Liver (tissue), 9 donors: Measurements from ENCODE around the gene RTN4R. TPM values are rescaled to one million over a fixed set of nuclear protein-coding genes. Genes with fewer than 3 reads are reported as not detected.

ENCODE experiments used
- DNase-seq: peaks from one replicate; pipeline ENCODE4 v3.0.0-alpha.2; 2017; ENCODE audit warnings: low spot score
- H3K27ac ChIP-seq, 2 donors: one replicate each; pipeline ENCODE4 v1.7.0; 2013; ENCODE audit warnings: inconsistent platforms in 2 of 2, low read length in 2 of 2, control low read depth in 1 of 2, low read depth in 1 of 2, mild to moderate bottlenecking in 1 of 2
- H3K27me3 ChIP-seq, 4 donors: one replicate each; pipeline versions ENCODE4 v1.6.1 to v1.7.0; 2013; ENCODE audit warnings: low read length in 3 of 4, inconsistent platforms in 1 of 4, mild to moderate bottlenecking in 1 of 4, moderate library complexity in 1 of 4; ENCODE audit not compliant: control insufficient read depth in 4 of 4, insufficient read depth in 4 of 4
- H3K36me3 ChIP-seq, 4 donors: one replicate each; pipeline versions ENCODE4 v1.6.1 to v1.7.0; 2013; ENCODE audit warnings: low read length in 3 of 4, mild to moderate bottlenecking in 3 of 4, low read depth in 1 of 4, moderate library complexity in 1 of 4; ENCODE audit not compliant: control insufficient read depth in 4 of 4, insufficient read depth in 3 of 4
- H3K4me1 ChIP-seq, 4 donors: one replicate each; pipeline versions ENCODE4 v1.6.1 to v1.7.0; 2013; ENCODE audit warnings: low read length in 3 of 4, mild to moderate bottlenecking in 3 of 4, moderate library complexity in 1 of 4; ENCODE audit not compliant: control insufficient read depth in 4 of 4, insufficient read depth in 4 of 4
- H3K4me3 ChIP-seq, 3 donors: one replicate each; pipeline versions ENCODE4 v1.6.1 to v1.7.0; 2013; ENCODE audit warnings: low read length in 3 of 3, control low read depth in 1 of 3, low read depth in 1 of 3, mild to moderate bottlenecking in 1 of 3
- H3K9ac ChIP-seq, 2 donors: one replicate each; pipeline ENCODE4 v1.7.0; 2013; ENCODE audit warnings: low read length in 2 of 2, mild to moderate bottlenecking in 2 of 2, moderate library complexity in 2 of 2, control low read depth in 1 of 2, low read depth in 1 of 2
- H3K9me3 ChIP-seq, 4 donors: one replicate each; pipeline versions ENCODE4 v1.6.1 to v1.7.0; 2013; ENCODE audit warnings: low read length in 3 of 4; ENCODE audit not compliant: control insufficient read depth in 4 of 4
- CTCF ChIP-seq: fragments of 150-350 bp; IDR thresholded peaks from 2 replicates; pipeline ENCODE4 v1.5.1; 2017; ENCODE audit warnings: improper control_type of control experiment, low read depth, low read length; ENCODE audit not compliant: missing input control
- EGR1 ChIP-seq, 2 donors: IDR thresholded peaks; 2 replicates each; pipeline ENCODE4 v1.6.1; 2016 to 2018; ENCODE audit warnings: antibody characterized with exemption in 2 of 2, low read depth in 2 of 2
- FOXA1 ChIP-seq: IDR thresholded peaks from 2 replicates; pipeline ENCODE4 v1.6.1; 2016; ENCODE audit warnings: antibody characterized with exemption
- GABPA ChIP-seq, 2 donors: IDR thresholded peaks in 1 of 2; conservative IDR thresholded peaks in 1 of 2; 2 replicates each; pipeline ENCODE4 v1.6.1; 2016; ENCODE audit warnings: antibody characterized with exemption in 2 of 2, mild to moderate bottlenecking in 1 of 2, moderate library complexity in 1 of 2
- HNF4A ChIP-seq, 2 donors: conservative IDR thresholded peaks; 2 replicates each; pipeline ENCODE4 v1.6.1; 2016; ENCODE audit warnings: antibody characterized with exemption in 2 of 2, mild to moderate bottlenecking in 2 of 2
- HNF4G ChIP-seq: IDR thresholded peaks from 2 replicates; pipeline ENCODE4 v1.6.1; 2016; ENCODE audit warnings: antibody characterized with exemption
- JUND ChIP-seq, 2 donors: IDR thresholded peaks; 2 replicates each; pipeline ENCODE4 v1.6.1; 2016; ENCODE audit warnings: antibody characterized with exemption in 2 of 2
- RXRA ChIP-seq, 2 donors: IDR thresholded peaks; 2 replicates each; pipeline ENCODE4 v1.6.1; 2017 to 2018; ENCODE audit warnings: antibody characterized with exemption in 2 of 2, mild to moderate bottlenecking in 1 of 2
- TAF1 ChIP-seq: conservative IDR thresholded peaks from 2 replicates; pipeline ENCODE4 v1.6.1; 2016; ENCODE audit warnings: antibody characterized with exemption, mild to moderate bottlenecking
- YY1 ChIP-seq: IDR thresholded peaks from 2 replicates; pipeline ENCODE4 v1.6.1; 2016; ENCODE audit warnings: antibody characterized with exemption, mild to moderate bottlenecking
- WGBS: extraction: QIAGEN DNeasy Blood & Tissue Kit; methylation state at CpG from one replicate; pipeline ENCODE4 v1.1.7; 2013; 5-methylcytosine and 5-hydroxymethylcytosine counted together
- polyA plus RNA-seq, 2 donors: library from polyadenylated mRNA; stranded (reverse) in 1 of 2; unstranded in 1 of 2; fragments of 200-250 nt in 1 of 2; fragments of >200 nt in 1 of 2; fragmentation: Nextera tagmentation in 1 of 2; extraction: Ambion mirVana in 1 of 2; gene quantifications; one replicate each; pipeline versions ENCODE4 v1.2.1 to v1.2.3, GENCODE V29; 2013 to 2015
- total RNA-seq, 2 donors: library from RNA; depleted of rRNA; stranded (reverse); fragments of >200 nt; gene quantifications; one replicate each; pipeline ENCODE4 v1.2.3, GENCODE V29; 2014
- TF ChIP-seq, protein P1 (sequence below): IDR thresholded peaks from 2 replicates; pipeline ENCODE4 v1.6.1; 2016; ENCODE audit warnings: antibody characterized with exemption
- TF ChIP-seq, protein P2 (sequence below): IDR thresholded peaks from 2 replicates; pipeline ENCODE4 v1.6.1; 2016; ENCODE audit warnings: antibody characterized with exemption, mild to moderate bottlenecking
- TF ChIP-seq, protein P3 (sequence below): IDR thresholded peaks from 2 replicates; pipeline ENCODE4 v1.6.1; 2016; ENCODE audit warnings: antibody characterized with exemption
- TF ChIP-seq, protein P4 (sequence below): IDR thresholded peaks from 2 replicates; pipeline ENCODE4 v1.6.1; 2016; ENCODE audit warnings: antibody characterized with exemption
- donor health status: healthy.
- donor health status: healthy.
- donor health status: healthy.
- donor health status: healthy.
- donor health status: healthy.

The RTN4R gene
- total and polyA plus RNA-seq, 4 donors: 0.33 to 10.4 (median 1.1) TPM

GRCh38 chr22:20272700-20273099 is 4.6 kb upstream of the RTN4R start (continued):
- TF ChIP-seq, protein P1, sequence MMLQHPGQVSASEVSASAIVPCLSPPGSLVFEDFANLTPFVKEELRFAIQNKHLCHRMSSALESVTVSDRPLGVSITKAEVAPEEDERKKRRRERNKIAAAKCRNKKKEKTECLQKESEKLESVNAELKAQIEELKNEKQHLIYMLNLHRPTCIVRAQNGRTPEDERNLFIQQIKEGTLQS: no peak

DNA sequence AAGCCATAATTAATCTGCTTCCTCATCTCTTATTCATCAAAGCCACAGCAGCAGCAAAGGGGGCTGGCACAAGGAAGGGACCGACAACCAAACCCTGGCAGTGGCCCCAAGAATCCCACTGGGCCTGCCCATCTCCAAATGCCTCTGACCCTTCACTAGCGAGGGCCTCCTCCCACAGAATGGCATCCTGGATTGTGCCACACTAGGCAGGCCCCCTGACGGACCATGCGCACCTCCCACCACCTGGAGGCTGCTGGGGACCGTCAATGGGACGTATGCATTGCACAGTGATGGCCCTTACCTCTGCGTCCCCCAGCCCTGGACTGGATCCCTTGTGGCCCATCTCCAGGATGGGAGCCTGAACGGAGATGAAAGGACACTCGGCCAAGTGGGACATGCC is 4.1 kb upstream of the RTN4R start:
- Histone ChIP-seq H3K4me1 (peaks cover 2 to 9% (median 6%) of the 10 kb centered on the region in 4 donors), H3K27ac (no peak overlapping the region), H3K9ac (no peak overlapping the region), H3K27me3 (no peaks in the 10 kb centered on the region), H3K9me3 (no peaks in the 10 kb centered on the region), H3K4me3 (no peak overlapping the region), H3K36me3 (no peaks in the 10 kb centered on the region)
- DNase-seq: no peak
- 97% methylated on average over 9 of the region's 9 CpGs for WGBS
- no peak for TF ChIP-seq HNF4A (conservative IDR thresholded peaks at IDR 0.05)
- no peak for TF ChIP-seq GABPA (IDR thresholded peaks at IDR 0.05 in 1 of 2, conservative IDR thresholded peaks at IDR 0.05 in 1 of 2)
- no peak for TF ChIP-seq YY1

DNA sequence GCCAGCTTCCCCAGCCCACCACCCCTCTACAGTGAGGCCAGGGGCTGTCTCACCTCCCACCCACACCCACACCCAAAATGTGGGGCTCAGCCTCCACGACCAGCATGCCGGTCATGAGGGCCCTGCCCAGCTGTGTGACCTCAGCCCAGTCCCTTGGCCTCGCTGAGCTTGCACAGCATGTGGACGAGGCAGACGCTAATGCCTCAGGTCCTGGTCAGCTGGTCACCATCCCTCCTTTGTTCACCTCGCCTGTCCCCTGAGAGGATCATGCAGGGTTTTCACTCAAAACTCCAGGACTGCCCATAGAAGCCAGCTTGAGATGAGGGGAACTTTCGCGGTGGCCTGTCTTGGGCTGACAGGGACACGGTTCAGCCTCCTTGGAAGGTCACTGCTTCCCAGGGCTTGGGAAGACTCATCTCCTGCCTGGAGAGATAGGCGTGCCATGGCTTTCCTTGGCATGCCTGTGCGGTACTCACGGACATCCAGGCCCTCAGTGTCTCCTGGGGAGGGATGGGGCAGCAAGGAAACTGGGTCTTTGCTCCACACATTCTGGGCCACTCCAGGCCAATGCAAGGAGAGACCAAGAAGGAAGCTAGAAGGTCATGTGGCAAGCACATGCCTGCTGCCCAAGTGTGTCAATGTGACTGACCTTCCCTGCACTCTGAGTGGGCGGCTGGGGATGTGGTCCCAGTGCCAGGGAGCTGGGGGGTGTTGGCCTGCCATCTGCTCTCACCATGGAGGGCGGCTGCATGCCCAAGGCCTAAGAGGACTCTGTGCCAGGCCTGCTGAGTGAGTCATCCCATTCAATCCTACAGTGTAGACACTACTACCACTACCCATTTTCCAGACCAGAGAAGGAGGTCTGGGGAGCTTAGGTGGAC is 3.2 kb upstream of the RTN4R start:
- TF ChIP-seq, protein P2, sequence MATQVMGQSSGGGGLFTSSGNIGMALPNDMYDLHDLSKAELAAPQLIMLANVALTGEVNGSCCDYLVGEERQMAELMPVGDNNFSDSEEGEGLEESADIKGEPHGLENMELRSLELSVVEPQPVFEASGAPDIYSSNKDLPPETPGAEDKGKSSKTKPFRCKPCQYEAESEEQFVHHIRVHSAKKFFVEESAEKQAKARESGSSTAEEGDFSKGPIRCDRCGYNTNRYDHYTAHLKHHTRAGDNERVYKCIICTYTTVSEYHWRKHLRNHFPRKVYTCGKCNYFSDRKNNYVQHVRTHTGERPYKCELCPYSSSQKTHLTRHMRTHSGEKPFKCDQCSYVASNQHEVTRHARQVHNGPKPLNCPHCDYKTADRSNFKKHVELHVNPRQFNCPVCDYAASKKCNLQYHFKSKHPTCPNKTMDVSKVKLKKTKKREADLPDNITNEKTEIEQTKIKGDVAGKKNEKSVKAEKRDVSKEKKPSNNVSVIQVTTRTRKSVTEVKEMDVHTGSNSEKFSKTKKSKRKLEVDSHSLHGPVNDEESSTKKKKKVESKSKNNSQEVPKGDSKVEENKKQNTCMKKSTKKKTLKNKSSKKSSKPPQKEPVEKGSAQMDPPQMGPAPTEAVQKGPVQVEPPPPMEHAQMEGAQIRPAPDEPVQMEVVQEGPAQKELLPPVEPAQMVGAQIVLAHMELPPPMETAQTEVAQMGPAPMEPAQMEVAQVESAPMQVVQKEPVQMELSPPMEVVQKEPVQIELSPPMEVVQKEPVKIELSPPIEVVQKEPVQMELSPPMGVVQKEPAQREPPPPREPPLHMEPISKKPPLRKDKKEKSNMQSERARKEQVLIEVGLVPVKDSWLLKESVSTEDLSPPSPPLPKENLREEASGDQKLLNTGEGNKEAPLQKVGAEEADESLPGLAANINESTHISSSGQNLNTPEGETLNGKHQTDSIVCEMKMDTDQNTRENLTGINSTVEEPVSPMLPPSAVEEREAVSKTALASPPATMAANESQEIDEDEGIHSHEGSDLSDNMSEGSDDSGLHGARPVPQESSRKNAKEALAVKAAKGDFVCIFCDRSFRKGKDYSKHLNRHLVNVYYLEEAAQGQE: no peak
- no peak for TF ChIP-seq HNF4G
- no peak for TF ChIP-seq CTCF
- no peak for TF ChIP-seq RXRA (IDR thresholded peaks at IDR 0.05)
- no peak for TF ChIP-seq JUND (IDR thresholded peaks at IDR 0.05)
- TF ChIP-seq, protein P3, sequence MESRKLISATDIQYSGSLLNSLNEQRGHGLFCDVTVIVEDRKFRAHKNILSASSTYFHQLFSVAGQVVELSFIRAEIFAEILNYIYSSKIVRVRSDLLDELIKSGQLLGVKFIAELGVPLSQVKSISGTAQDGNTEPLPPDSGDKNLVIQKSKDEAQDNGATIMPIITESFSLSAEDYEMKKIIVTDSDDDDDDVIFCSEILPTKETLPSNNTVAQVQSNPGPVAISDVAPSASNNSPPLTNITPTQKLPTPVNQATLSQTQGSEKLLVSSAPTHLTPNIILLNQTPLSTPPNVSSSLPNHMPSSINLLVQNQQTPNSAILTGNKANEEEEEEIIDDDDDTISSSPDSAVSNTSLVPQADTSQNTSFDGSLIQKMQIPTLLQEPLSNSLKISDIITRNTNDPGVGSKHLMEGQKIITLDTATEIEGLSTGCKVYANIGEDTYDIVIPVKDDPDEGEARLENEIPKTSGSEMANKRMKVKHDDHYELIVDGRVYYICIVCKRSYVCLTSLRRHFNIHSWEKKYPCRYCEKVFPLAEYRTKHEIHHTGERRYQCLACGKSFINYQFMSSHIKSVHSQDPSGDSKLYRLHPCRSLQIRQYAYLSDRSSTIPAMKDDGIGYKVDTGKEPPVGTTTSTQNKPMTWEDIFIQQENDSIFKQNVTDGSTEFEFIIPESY: no peak
- no peak for TF ChIP-seq GABPA (IDR thresholded peaks at IDR 0.05 in 1 of 2, conservative IDR thresholded peaks at IDR 0.05 in 1 of 2)
- TF ChIP-seq TAF1: no peak
- TF ChIP-seq EGR1 (IDR thresholded peaks at IDR 0.05; ENCODE audit: low read depth in 2 of 2): no peak
- TF ChIP-seq YY1: no peak
- TF ChIP-seq, protein P4, sequence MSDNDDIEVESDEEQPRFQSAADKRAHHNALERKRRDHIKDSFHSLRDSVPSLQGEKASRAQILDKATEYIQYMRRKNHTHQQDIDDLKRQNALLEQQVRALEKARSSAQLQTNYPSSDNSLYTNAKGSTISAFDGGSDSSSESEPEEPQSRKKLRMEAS: no peak
- TF ChIP-seq FOXA1: no peak
- TF ChIP-seq, protein P1: no peak
- no peak for DNase-seq
- WGBS: 94% methylated on average over 14 of the region's 14 CpGs
- no peak overlapping the region for H3K27ac ChIP-seq
- no peaks in the 10 kb centered on the region for H3K9me3 ChIP-seq
- no peaks in the 10 kb centered on the region for H3K36me3 ChIP-seq
- no peak overlapping the region for H3K9ac ChIP-seq
- H3K4me1 ChIP-seq: peaks cover 4 to 18% (median 12%) of the 10 kb centered on the region in 4 donors
- no peaks in the 10 kb centered on the region for H3K27me3 ChIP-seq
- no peak overlapping the region for H3K4me3 ChIP-seq
